Stimulated activated CD8-positive, alpha-beta memory T cell treated with anti-CD3 and anti-CD28 coated beads, Interleukin-12 subunit alpha, Interleukin-12 subunit beta, amount 100 ng/mL, for 1 hour (primary cell): ENCODE results near the gene CAGE1.

ENCODE experiments used
- DNase-seq: peaks from one replicate; pipeline ENCODE4 v3.0.0-alpha.2; 2020; ENCODE audit warnings: low read depth

CAGE1 gene

GRCh38 chr6:7389451-7390225, at the start of gene CAGE1, which contains the start of gene RIOK1:
Gene CAGE1, minus strand, starts transcription at chr6:7389742. Its CDS starts 2,569 bp downstream, at chr6:7387173.
Gene RIOK1, plus strand, starts transcription at chr6:7389808. Its CDS starts 195 bp downstream, at chr6:7390003.
- peak; percentile 92 for DNase-seq

- no peak for DNase-seq
These were observed 49.7 kb upstream of the CAGE1 start for GRCh38 chr6:7439228-7439627.

DNA sequence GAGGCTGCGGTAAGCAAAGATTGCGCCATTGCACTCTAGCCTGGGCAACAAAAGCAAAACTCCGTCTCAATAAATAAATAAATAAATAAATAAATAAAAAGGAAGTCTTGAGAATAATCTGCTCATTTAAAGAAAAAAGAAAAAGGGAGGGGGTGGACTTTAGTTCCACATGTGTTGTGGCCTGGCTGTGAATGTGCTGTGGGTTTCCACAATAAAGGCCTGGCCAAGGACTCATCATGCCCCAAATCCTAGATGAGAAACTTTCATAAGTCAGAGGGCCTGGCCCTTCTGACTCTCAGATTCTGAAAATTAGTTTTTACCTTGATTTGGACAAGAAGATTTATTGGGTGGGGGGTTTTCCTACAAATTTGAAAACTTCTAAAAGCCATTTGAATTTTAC, 48.5 kb upstream of the CAGE1 start:
- no peak for DNase-seq

DNA sequence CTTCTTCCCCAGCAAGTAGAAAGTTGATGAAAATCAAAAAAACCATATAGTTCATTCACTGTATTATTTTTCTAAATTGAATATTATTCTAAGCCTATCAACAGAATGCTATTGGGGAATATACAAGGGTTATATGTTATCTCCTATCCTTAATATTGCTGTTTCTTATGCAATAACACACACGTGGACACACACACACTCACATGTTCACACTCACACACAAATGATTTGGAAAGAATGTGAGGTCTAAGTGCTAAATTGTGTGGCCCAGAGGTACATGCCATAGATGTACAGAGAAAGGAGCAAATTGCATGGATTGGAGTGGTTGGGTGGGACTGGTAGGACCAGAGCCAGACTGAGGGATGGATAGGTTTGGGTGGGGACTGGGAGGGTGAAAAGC, 45.1 kb upstream of the CAGE1 start:
- no peak for DNase-seq

- DNase-seq, result no peak
These were observed 43.6 kb upstream of the CAGE1 start for GRCh38 chr6:7433121-7433617.

GRCh38 chr6:7432391-7433120, 43.0 kb upstream of the CAGE1 start:
- DNase-seq, result no peak

DNA sequence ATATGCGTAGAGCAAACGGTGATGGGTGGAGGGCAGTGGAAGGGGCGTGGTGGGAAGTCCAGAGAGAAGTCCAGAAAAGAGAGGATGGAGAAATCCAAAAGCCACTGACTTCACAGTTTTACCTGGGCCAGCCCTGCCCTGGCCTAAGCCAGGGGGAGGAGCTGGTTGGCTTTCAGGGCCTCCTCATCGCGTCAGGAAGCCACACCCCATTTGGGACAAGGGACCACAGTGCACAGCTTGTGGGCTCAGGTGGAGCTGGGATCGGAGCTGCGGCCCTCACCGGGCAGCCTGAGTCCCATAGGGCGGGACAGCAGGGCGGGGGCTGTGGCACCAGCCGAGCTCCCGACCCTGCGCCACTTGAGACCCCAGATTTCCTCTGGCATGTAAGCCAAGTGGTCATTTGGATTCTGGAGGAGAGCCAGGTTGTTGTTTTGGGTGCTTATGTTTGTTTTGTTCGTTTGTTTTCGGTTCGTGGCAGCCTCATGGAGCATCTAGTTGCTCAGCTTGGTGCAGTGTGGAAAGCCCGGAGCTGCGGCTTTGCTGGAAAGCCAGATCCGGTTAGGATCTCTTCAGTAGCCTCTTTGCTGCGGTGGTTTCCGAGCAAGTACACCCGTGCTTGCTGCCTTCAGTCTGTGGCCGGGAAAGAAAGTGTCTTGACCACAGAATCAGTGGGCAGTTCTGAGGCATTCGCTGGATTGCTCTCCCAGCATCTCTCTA, 42.3 kb upstream of the CAGE1 start:
- no peak for DNase-seq

DNA sequence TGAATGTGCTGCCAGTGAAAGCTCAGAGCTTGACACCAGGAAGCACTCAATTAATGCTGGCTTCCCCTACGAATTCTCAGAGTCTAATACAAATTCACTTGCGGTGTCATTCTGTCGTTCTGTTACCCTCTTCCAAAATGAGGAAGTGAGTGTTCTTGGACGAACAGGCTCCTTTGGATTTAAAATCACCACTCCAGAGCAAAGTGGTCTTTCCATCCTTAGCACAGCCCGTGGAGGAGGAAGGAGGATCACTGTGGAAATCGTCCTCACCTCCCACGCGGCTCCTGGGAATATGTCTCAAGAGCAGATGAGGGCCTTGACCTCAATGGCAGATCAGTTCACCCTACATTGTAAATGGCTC, 41.8 kb upstream of the CAGE1 start:
- no peak for DNase-seq

- no peak for DNase-seq
These were observed 37.1 kb upstream of the CAGE1 start for GRCh38 chr6:7426447-7427169.

- no peak for DNase-seq
These were observed 36.3 kb upstream of the CAGE1 start for GRCh38 chr6:7425808-7426190.

DNA sequence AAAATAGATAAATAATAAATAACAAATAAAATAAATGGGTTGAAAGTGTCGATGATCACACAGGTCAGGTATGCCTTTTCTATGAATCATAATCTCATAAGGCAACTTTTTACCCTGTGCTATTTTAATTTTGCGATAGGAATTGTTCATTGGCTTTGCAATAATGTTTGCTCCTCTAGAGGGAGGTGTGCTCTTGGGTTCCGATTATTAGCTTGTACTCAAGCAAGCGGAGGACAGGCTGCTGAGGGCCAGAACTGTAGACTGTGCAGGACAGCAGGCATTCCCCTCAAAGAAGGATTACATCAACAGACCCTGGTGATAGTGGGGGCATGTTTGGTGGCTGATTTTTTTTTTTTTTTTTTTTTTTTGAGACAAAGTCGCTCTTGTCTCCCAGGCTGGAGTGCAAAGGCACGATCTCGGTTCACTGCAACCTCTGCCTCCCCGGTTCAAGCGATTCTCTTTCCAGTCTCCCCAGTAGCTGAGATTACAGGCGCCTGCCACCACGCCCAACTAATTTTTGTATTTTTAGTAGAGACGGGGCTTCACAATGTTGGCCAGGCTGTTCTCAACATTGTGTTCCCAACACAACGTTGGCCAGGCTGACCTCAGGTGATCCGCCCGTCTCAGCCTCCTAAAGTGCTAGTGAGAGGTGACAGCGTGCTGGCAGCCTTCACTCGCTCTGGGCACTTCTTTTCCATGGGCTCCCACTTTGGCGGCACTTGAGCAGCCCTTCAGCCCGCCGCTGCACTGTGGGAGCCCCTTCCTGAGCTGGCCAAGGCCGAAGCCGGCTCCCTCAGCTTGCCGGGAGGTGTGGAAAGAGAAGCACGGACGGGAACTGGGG, 35.6 kb upstream of the CAGE1 start:
- DNase-seq, result no peak

GRCh38 chr6:7424058-7424457, 34.5 kb upstream of the CAGE1 start:
- DNase-seq, result no peak

- DNase-seq, result no peak
These were observed 31.5 kb upstream of the CAGE1 start for GRCh38 chr6:7421066-7421465.

DNA sequence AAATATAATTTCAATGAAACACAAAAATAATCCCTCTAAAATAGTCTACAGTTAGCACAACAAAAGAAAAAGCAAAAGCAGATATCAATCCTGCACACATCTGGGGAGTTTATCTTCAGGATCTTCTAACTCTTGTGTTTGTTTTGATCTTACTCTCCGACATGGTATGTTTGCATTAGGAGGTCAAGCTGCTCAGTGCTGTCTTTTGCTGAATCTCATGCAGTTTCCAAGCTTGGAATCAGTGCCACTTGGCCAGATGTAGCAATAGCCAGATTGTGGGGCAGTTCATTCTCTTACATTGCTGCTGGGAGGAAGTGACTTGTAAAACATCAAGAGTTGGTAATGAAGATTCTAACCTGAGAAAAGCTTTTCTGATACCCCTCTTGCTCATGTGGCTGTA, 29.5 kb upstream of the CAGE1 start:
- DNase-seq, result no peak

GRCh38 chr6:7418238-7418905, 28.8 kb upstream of the CAGE1 start:
- DNase-seq, result no peak

DNA sequence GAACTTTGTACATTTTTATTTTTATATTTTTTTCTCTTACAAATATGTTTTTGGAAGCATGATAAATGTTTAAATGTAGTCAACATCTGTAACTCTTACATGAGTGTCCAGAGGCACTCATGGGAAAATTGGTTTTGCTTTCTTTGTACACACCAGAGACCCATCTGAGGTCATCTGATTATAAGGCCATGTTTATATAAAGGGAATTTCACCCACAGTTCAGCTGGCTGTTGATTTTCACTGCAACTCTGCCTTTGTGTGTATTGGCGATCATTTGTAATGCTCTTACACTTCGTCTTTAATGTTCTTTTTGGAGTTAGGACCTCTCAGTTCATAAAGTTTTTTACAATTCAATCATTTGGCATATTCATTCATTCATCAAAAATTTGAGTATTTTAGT, 28.1 kb upstream of the CAGE1 start:
- DNase-seq, result no peak

DNA sequence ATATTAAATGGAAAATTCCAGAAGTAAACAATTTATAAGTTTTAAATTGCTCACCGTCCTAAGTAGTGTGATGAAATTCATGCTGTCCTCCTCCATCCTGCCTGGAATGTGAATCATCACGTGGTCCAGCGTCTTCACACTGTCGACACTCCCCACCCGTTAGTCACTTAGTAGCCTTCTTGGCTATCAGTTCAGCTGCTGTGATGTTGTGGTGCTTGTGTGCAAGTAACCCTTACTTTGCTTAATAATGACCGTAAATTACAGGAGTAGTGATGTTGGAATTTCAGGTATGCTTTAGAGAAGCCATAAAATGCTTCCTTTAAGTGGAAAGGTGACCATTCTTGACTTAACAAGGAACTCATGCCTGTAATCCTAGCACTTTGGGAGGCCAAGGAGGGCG, 25.3 kb upstream of the CAGE1 start:
- DNase-seq, result no peak

GRCh38 chr6:7413151-7413823, 23.7 kb upstream of the CAGE1 start:
- DNase-seq, result no peak

- no peak for DNase-seq
These were observed 21.8 kb upstream of the CAGE1 start for GRCh38 chr6:7411328-7411727.

- no peak for DNase-seq
These were observed 21.3 kb upstream of the CAGE1 start for GRCh38 chr6:7410851-7411250.
